Hepatocyte (in vitro differentiated cells): Measurements from ENCODE around the gene RPGRIP1L. TPM values are rescaled to one million over a fixed set of nuclear protein-coding genes. Genes with fewer than 3 reads are reported as not detected.
A peak's percentile ranks its signal among the peaks of the same experiment; 100 is the strongest.

Experiments used
- DNase-seq: peaks from one replicate; pipeline ENCODE4 v3.0.0-alpha.2; 2016; ENCODE audit warnings: low spot score
- H2AFZ ChIP-seq: fragments of 200-600 bp; sonication (generic); 2 replicates; pipeline ENCODE4 v1.6.0; 2016; ENCODE audit warnings: antibody characterized with exemption, mild to moderate bottlenecking
- H3K27ac ChIP-seq: fragments of 200-600 bp; sonication (generic); 2 replicates; pipeline ENCODE4 v1.5.1; 2016; ENCODE audit warnings: mild to moderate bottlenecking
- H3K27me3 ChIP-seq: fragments of 200-600 bp; sonication (generic); 2 replicates; pipeline ENCODE4 v1.6.1; 2016
- H3K36me3 ChIP-seq: fragments of 200-600 bp; sonication (generic); replicated peaks from 2 replicates; pipeline ENCODE4 v1.5.1; 2016; ENCODE audit warnings: low read depth; ENCODE audit not compliant: insufficient read depth
- H3K4me1 ChIP-seq: fragments of 200-600 bp; sonication (generic); 2 replicates; pipeline ENCODE4 v1.5.1; 2016; ENCODE audit warnings: mild to moderate bottlenecking, moderate library complexity; ENCODE audit not compliant: insufficient read depth
- H3K4me2 ChIP-seq: fragments of 200-600 bp; sonication (generic); 2 replicates; pipeline ENCODE4 v1.6.0; 2016
- H3K4me3 ChIP-seq: fragments of 200-600 bp; sonication (generic); 2 replicates; pipeline ENCODE4 v1.5.1; 2016; ENCODE audit warnings: mild to moderate bottlenecking
- H3K79me2 ChIP-seq: fragments of 200-600 bp; sonication (generic); 2 replicates; pipeline ENCODE4 v1.6.0; 2017; ENCODE audit warnings: mild to moderate bottlenecking
- H3K9me2 ChIP-seq: fragments of 200-600 bp; sonication (generic); replicated peaks from 2 replicates; pipeline ENCODE4 v1.6.0; 2017; ENCODE audit warnings: mild to moderate bottlenecking; ENCODE audit not compliant: insufficient read depth
- H3K9me3 ChIP-seq: fragments of 200-600 bp; sonication (generic); 2 replicates; pipeline ENCODE4 v1.5.1; 2016; ENCODE audit warnings: low read depth, mild to moderate bottlenecking
- H4K20me1 ChIP-seq: fragments of 200-600 bp; sonication (generic); 2 replicates; pipeline ENCODE4 v1.6.0; 2016; ENCODE audit warnings: mild to moderate bottlenecking; ENCODE audit not compliant: insufficient read depth, poor library complexity, severe bottlenecking
- CTCF ChIP-seq: fragments of 200-600 bp; sonication (generic); IDR thresholded peaks from 2 replicates; pipeline ENCODE4 v1.5.1; 2016; ENCODE audit warnings: antibody characterized with exemption, mild to moderate bottlenecking; ENCODE audit not compliant: poor library complexity
- EZH2 ChIP-seq: fragments of 200-600 bp; sonication (generic); IDR thresholded peaks from 2 replicates; pipeline ENCODE4 v1.6.1; 2016; ENCODE audit warnings: antibody characterized with exemption, mild to moderate bottlenecking, borderline replicate concordance
- EZH2phosphoT487 ChIP-seq: fragments of 200-600 bp; sonication (generic); IDR thresholded peaks from one replicate; pipeline ENCODE4 v1.6.1; 2018; ENCODE audit warnings: antibody characterized with exemption, mild to moderate bottlenecking, low read depth, moderate library complexity; ENCODE audit not compliant: unreplicated experiment, severe bottlenecking
- WGBS: methylation state at CpG from one replicate; pipeline ENCODE4 v1.1.6; 2016; ENCODE audit warnings: low lambda C conversion rate; ENCODE audit errors: missing lambda C conversion rate; 5-methylcytosine and 5-hydroxymethylcytosine counted together
- polyA plus RNA-seq: library from polyadenylated mRNA; unstranded; fragments of >200 nt; fragmentation: Nextera tagmentation; extraction: Ambion mirVana; gene quantifications from 2 replicates; pipeline ENCODE4 v1.2.1, GENCODE V29; 2016
- total RNA-seq: library from RNA; depleted of rRNA; stranded (reverse); fragments of >200 nt; gene quantifications from 2 replicates; pipeline ENCODE4 v1.2.3, GENCODE V29; 2014

RPGRIP1L gene
- total and polyA plus RNA-seq, 2 experiments from 2014 or later = 5.8 to 9.5 TPM

GRCh38 chr16:53715023-53715384 is 11.3 kb upstream of the RPGRIP1L start:
- Histone ChIP-seq H3K4me3 (no peak overlapping the region), H3K27ac (no peak overlapping the region), H4K20me1 (no peaks in the 10 kb centered on the region), H2AFZ (no peak overlapping the region), H3K4me2 (peak overlapping the region; percentile 41), H3K4me1 (no peaks in the 10 kb centered on the region), H3K27me3 (no peaks in the 10 kb centered on the region), H3K9me2 (no peaks in the 10 kb centered on the region), H3K36me3 (no peaks in the 10 kb centered on the region), H3K9me3 (no peaks in the 10 kb centered on the region), H3K79me2 (peaks cover 80% of the 10 kb centered on the region)
- DNase-seq = no peak
- TF ChIP-seq CTCF (no peak), EZH2phosphoT487 (no peak), EZH2 (no peak)
- WGBS = 78% methylated on average over 2 of the region's 2 CpGs

- H3K79me2 ChIP-seq = peaks cover 80% of the 10 kb centered on the region
- DNase-seq = no peak
- WGBS = 65% methylated on average over 7 of the region's 7 CpGs
These were observed 10.8 kb upstream of the RPGRIP1L start for GRCh38 chr16:53714205-53715022.

GRCh38 chr16:53713403-53714204 is 9.9 kb upstream of the RPGRIP1L start:
- Histone ChIP-seq H3K27ac (no peak overlapping the region), H3K9me2 (no peaks in the 10 kb centered on the region), H3K36me3 (no peaks in the 10 kb centered on the region), H2AFZ (no peak overlapping the region), H3K4me1 (no peaks in the 10 kb centered on the region), H3K9me3 (no peaks in the 10 kb centered on the region), H3K79me2 (peaks cover 84% of the 10 kb centered on the region), H4K20me1 (no peaks in the 10 kb centered on the region), H3K4me3 (no peak overlapping the region), H3K4me2 (no peak overlapping the region), H3K27me3 (no peaks in the 10 kb centered on the region)
- WGBS = 72% methylated on average over 3 of the region's 3 CpGs
- no peak for DNase-seq
- no peak for TF ChIP-seq EZH2phosphoT487
- no peak for TF ChIP-seq EZH2
- TF ChIP-seq CTCF = no peak

More at GRCh38 chr16:53714205-53715022, 10.8 kb upstream of the RPGRIP1L start:
- Histone ChIP-seq H3K4me3 (no peak overlapping the region), H3K27ac (no peak overlapping the region), H3K4me1 (no peaks in the 10 kb centered on the region), H2AFZ (no peak overlapping the region), H3K27me3 (no peaks in the 10 kb centered on the region), H3K9me2 (no peaks in the 10 kb centered on the region), H4K20me1 (no peaks in the 10 kb centered on the region), H3K9me3 (no peaks in the 10 kb centered on the region), H3K4me2 (peak overlapping the region; percentile 41), H3K36me3 (no peaks in the 10 kb centered on the region)
- TF ChIP-seq CTCF (no peak), EZH2phosphoT487 (no peak), EZH2 (no peak)
